HG03354 (cell line): Measurements from ENCODE around the gene ZNF665.
"Not testable (repeated sequence)": the region's sequence is repeated elsewhere in the genome, so short reads cannot be mapped to it uniquely, and the experiment has no call there.

Source experiments
- ATAC-seq: cut with Tn5 transposase; IDR thresholded peaks from one replicate; pipeline ENCODE4 v1.9.1; 2021; ENCODE audit warnings: mild to moderate bottlenecking; ENCODE audit not compliant: unreplicated experiment, poor library complexity, severe bottlenecking

ZNF665 gene

GRCh38 chr19:53160350-53160749, 32.8 kb downstream of the ZNF665 start:
- no peak for ATAC-seq

- no peak for ATAC-seq
Measured at GRCh38 chr19:53158119-53158656, 35.0 kb downstream of the ZNF665 start.

- ATAC-seq, result no peak
Measured at GRCh38 chr19:53157626-53158025, 35.5 kb downstream of the ZNF665 start.

- ATAC-seq, result no peak
Measured at GRCh38 chr19:53156850-53157249, 36.3 kb downstream of the ZNF665 start.

- ATAC-seq, result no peak
Measured at GRCh38 chr19:53147645-53148044, 45.5 kb downstream of the ZNF665 start.

GRCh38 chr19:53140351-53140750, 52.8 kb downstream of the ZNF665 start:
- ATAC-seq, result no peak

GRCh38 chr19:53136432-53136831, 56.7 kb downstream of the ZNF665 start:
- ATAC-seq, result no peak

- no peak for ATAC-seq
Measured at GRCh38 chr19:53132141-53132991, 60.8 kb downstream of the ZNF665 start, which contains the start of gene ZNF415. ZNF415 (minus strand) TSS chr19:53132910; CDS start chr19:53122676, 10,234 bp downstream.

GRCh38 chr19:53131727-53132126, 61.4 kb downstream of the ZNF665 start:
- ATAC-seq, result no peak

GRCh38 chr19:53131085-53131590, 62.0 kb downstream of the ZNF665 start:
- ATAC-seq, result no peak

GRCh38 chr19:53130506-53130905, 62.7 kb downstream of the ZNF665 start:
- no peak for ATAC-seq

GRCh38 chr19:53126733-53127526, 66.2 kb downstream of the ZNF665 start:
- ATAC-seq, result not testable (repeated sequence)

- ATAC-seq, result no peak
Measured at GRCh38 chr19:53123400-53123799, 69.8 kb downstream of the ZNF665 start.
